Epithelial cell of esophagus (primary cell): ENCODE data around the gene ATXN7L1.
"Not testable (repeated sequence)": the region's sequence is repeated elsewhere in the genome, so short reads cannot be mapped to it uniquely, and the experiment has no call there.

Experiments used
- DNase-seq: peaks from one replicate; pipeline ENCODE4 v3.0.0; 2010; ENCODE audit warnings: low read depth
- H3K4me3 ChIP-seq: 2 replicates; pipeline ENCODE4 v1.5.1; 2011; ENCODE audit warnings: mild to moderate bottlenecking, low read length, control low read depth
- CTCF ChIP-seq: IDR thresholded peaks from 2 replicates; pipeline ENCODE4 v1.5.1; 2011; ENCODE audit warnings: low read depth, mild to moderate bottlenecking, low read length, control low read depth, inconsistent platforms; ENCODE audit not compliant: insufficient read depth; ENCODE audit errors: missing control alignments

ATXN7L1 gene

GRCh38 chr7:105611856-105612775 lies 264.3 kb downstream of the ATXN7L1 start:
- H3K4me3 ChIP-seq, result no peak overlapping the region
- no peak for TF ChIP-seq CTCF
- DNase-seq, result peak; percentile 33

GRCh38 chr7:105610165-105610930 lies 266.1 kb downstream of the ATXN7L1 start:
- H3K4me3 ChIP-seq, result no peak overlapping the region
- no peak for TF ChIP-seq CTCF
- DNase-seq, result peak; percentile 16

GRCh38 chr7:105602325-105603305 lies 273.8 kb downstream of the ATXN7L1 start:
- TF ChIP-seq CTCF, result no peak
- DNase-seq, result no peak
- H3K4me3 ChIP-seq, result no peak overlapping the region

GRCh38 chr7:105600720-105601550 lies 275.5 kb downstream of the ATXN7L1 start:
- peak; percentile 75 for DNase-seq
- TF ChIP-seq CTCF, result no peak
- no peak overlapping the region for H3K4me3 ChIP-seq

- no peak for TF ChIP-seq CTCF
- no peak overlapping the region for H3K4me3 ChIP-seq
- DNase-seq, result no peak
Measured at GRCh38 chr7:105599551-105599950, 276.8 kb downstream of the ATXN7L1 start.

GRCh38 chr7:105599080-105599479 lies 277.3 kb downstream of the ATXN7L1 start:
- H3K4me3 ChIP-seq, DNase-seq: not testable (repeated sequence)
